IMR-90 (cell line): ENCODE results near the gene RNU6-9. TPM values are rescaled to one million over a fixed set of nuclear protein-coding genes. Genes with fewer than 3 reads are reported as not detected.

Experiments used
- ATAC-seq: fragments of 200-7000 bp; cut with Tn5 transposase; 2 replicates; pipeline ENCODE4 v1.9.1; 2020; ENCODE audit warnings: low read depth, mild to moderate bottlenecking, moderate library complexity
- BruUV-seq: library from RNA; stranded (reverse); fragments of 400-500 nt; replicated peaks from 2 replicates; lab custom pipeline; 2021; lab: Mats Ljungman, UMichigan
- CTCF ChIA-PET: fragments of 300-600 bp; formaldehyde crosslinking; extraction: SDS; loops from one replicate; lab custom pipeline; 2021; ENCODE audit warnings: antibody characterized with exemption; lab: Yijun Ruan, JAX
- POLR2A ChIA-PET: fragments of 300-600 bp; sonication (Branson Sonifier 250); formaldehyde crosslinking; loops from one replicate; lab custom pipeline; 2022; ENCODE audit warnings: antibody characterized with exemption; ENCODE audit not compliant: unreplicated experiment; lab: Charles Lee
- DNase-seq: peaks from one replicate; pipeline ENCODE4 v3.0.0; 2013
- H2AFZ ChIP-seq: replicated peaks from 2 replicates; pipeline ENCODE3; 2013; ENCODE audit warnings: low read length, mild to moderate bottlenecking; ENCODE audit not compliant: poor library complexity
- H2AK5ac ChIP-seq: 2 replicates; pipeline ENCODE4 v1.6.1; 2013; ENCODE audit warnings: low read depth, low read length, inconsistent platforms
- H2AK9ac ChIP-seq: replicated peaks from 2 replicates; pipeline ENCODE3; 2013; ENCODE audit warnings: mild to moderate bottlenecking, low read depth, low read length, moderate library complexity; ENCODE audit not compliant: poor library complexity
- H2BK120ac ChIP-seq: 2 replicates; pipeline ENCODE4 v1.6.1; 2013; ENCODE audit warnings: low read depth, low read length, inconsistent platforms
- H2BK15ac ChIP-seq: 3 replicates; pipeline ENCODE4 v1.6.1; 2013; ENCODE audit warnings: low read depth, low read length, inconsistent platforms
- H2BK20ac ChIP-seq: 2 replicates; pipeline ENCODE4 v1.6.1; 2013; ENCODE audit warnings: low read depth, mild to moderate bottlenecking, inconsistent platforms, low read length, moderate library complexity
- H2BK5ac ChIP-seq: 2 replicates; pipeline ENCODE4 v1.6.1; 2013; ENCODE audit warnings: mild to moderate bottlenecking, low read depth, low read length, inconsistent platforms; ENCODE audit not compliant: poor library complexity, severe bottlenecking
- H3K14ac ChIP-seq: replicated peaks from 2 replicates; pipeline ENCODE4 v1.6.1; 2013; ENCODE audit warnings: low read depth, low read length, inconsistent platforms
- H3K18ac ChIP-seq: 2 replicates; pipeline ENCODE4 v1.6.1; 2013; ENCODE audit warnings: low read depth, low read length, control low read depth
- H3K23ac ChIP-seq: 2 replicates; pipeline ENCODE4 v1.6.1; 2013; ENCODE audit warnings: low read depth, low read length, inconsistent platforms
- H3K27ac ChIP-seq: 2 replicates; pipeline ENCODE4 v1.5.1; 2013; ENCODE audit warnings: mild to moderate bottlenecking, control low read depth, low read length; ENCODE audit not compliant: insufficient read depth
- H3K27me3 ChIP-seq: 2 replicates; pipeline ENCODE4 v1.6.1; 2013; ENCODE audit warnings: low read length; ENCODE audit not compliant: control insufficient read depth, insufficient read depth
- H3K36me3 ChIP-seq: 2 replicates; pipeline ENCODE4 v1.6.1; 2013; ENCODE audit warnings: low read length, mixed read lengths; ENCODE audit not compliant: control insufficient read depth, insufficient read depth
- H3K4ac ChIP-seq: 2 replicates; pipeline ENCODE4 v1.6.1; 2013; ENCODE audit warnings: low read depth, low read length, inconsistent platforms
- H3K4me1 ChIP-seq: 2 replicates; pipeline ENCODE4 v1.6.1; 2013; ENCODE audit warnings: low read length, mixed read lengths; ENCODE audit not compliant: control insufficient read depth, insufficient read depth
- H3K4me2 ChIP-seq: 2 replicates; pipeline ENCODE4 v1.6.1; 2013; ENCODE audit warnings: low read depth, mild to moderate bottlenecking, control low read depth, low read length, moderate library complexity
- H3K4me3 ChIP-seq: 2 replicates; pipeline ENCODE4 v1.5.1; 2013; ENCODE audit warnings: low read depth, mild to moderate bottlenecking, control low read depth, low read length, moderate library complexity; ENCODE audit not compliant: insufficient read depth
- H3K56ac ChIP-seq: 2 replicates; pipeline ENCODE4 v1.6.1; 2013; ENCODE audit warnings: low read length, inconsistent platforms; ENCODE audit not compliant: insufficient read depth; ENCODE audit errors: extremely low read depth
- H3K79me1 ChIP-seq, 2 experiments: 2 replicates each; pipeline ENCODE4 v1.6.1; 2013; ENCODE audit warnings: low read length in 2 of 2, inconsistent platforms in 1 of 2, low read depth in 1 of 2
- H3K9ac ChIP-seq: 2 replicates; pipeline ENCODE4 v1.6.1; 2013; ENCODE audit warnings: low read depth, low read length, control low read depth
- H3K9me1 ChIP-seq: 2 replicates; pipeline ENCODE4 v1.6.1; 2013; ENCODE audit warnings: low read length, inconsistent platforms; ENCODE audit not compliant: insufficient read depth
- H3K9me3 ChIP-seq: 2 replicates; pipeline ENCODE4 v1.6.1; 2013; ENCODE audit warnings: low read length; ENCODE audit not compliant: control insufficient read depth, insufficient read depth
- H4K20me1 ChIP-seq: 2 replicates; pipeline ENCODE4 v1.6.1; 2013; ENCODE audit warnings: low read length, inconsistent platforms; ENCODE audit not compliant: insufficient read depth
- H4K5ac ChIP-seq: 2 replicates; pipeline ENCODE4 v1.6.1; 2013; ENCODE audit warnings: mild to moderate bottlenecking, low read depth, low read length, control low read depth
- H4K8ac ChIP-seq, 2 experiments: 2 replicates each; pipeline ENCODE4 v1.6.1; 2013; ENCODE audit warnings: low read depth in 2 of 2, low read length in 2 of 2, control low read depth in 1 of 2, inconsistent platforms in 1 of 2
- H4K91ac ChIP-seq: 2 replicates; pipeline ENCODE4 v1.6.1; 2013; ENCODE audit warnings: low read depth, low read length, inconsistent platforms; ENCODE audit not compliant: insufficient read depth
- BHLHE40 ChIP-seq: fragments of 150-350 bp; IDR thresholded peaks from 2 replicates; pipeline ENCODE4 v1.6.1; 2016; ENCODE audit warnings: mild to moderate bottlenecking, low read depth, low read length
- CEBPB ChIP-seq: IDR thresholded peaks from 2 replicates; pipeline ENCODE4 v1.6.1; 2012; ENCODE audit warnings: low read depth, low read length, improper control_type of control experiment
- CHD1 ChIP-seq: IDR thresholded peaks from 2 replicates; pipeline ENCODE4 v1.6.1; 2012; ENCODE audit warnings: low read depth, low read length, improper control_type of control experiment
- CTCF ChIP-seq: conservative IDR thresholded peaks from 2 replicates; pipeline ENCODE4 v1.5.1; 2012; ENCODE audit warnings: mild to moderate bottlenecking, low read depth, low read length, improper control_type of control experiment
- FOS ChIP-seq: fragments of 150-350 bp; IDR thresholded peaks from 2 replicates; pipeline ENCODE4 v1.6.1; 2016; ENCODE audit warnings: low read depth, low read length
- MAFK ChIP-seq: IDR thresholded peaks from 2 replicates; pipeline ENCODE4 v1.6.1; 2012; ENCODE audit warnings: low read depth, low read length, improper control_type of control experiment
- MAZ ChIP-seq: IDR thresholded peaks from 2 replicates; pipeline ENCODE4 v1.6.1; 2012; ENCODE audit warnings: low read depth, mild to moderate bottlenecking, low read length, improper control_type of control experiment, moderate library complexity, borderline replicate concordance
- MXI1 ChIP-seq: IDR thresholded peaks from 2 replicates; pipeline ENCODE4 v1.6.1; 2012; ENCODE audit warnings: low read depth, mild to moderate bottlenecking, low read length, moderate library complexity, borderline replicate concordance
- NFE2L2 ChIP-seq: fragments of 150-350 bp; IDR thresholded peaks from 2 replicates; pipeline ENCODE4 v1.6.1; 2016; ENCODE audit warnings: low read depth, mild to moderate bottlenecking, low read length
- POLR2A ChIP-seq: IDR thresholded peaks from 2 replicates; pipeline ENCODE4 v1.6.1; 2012; ENCODE audit warnings: mild to moderate bottlenecking, low read depth, low read length
- RAD21 ChIP-seq: IDR thresholded peaks from 2 replicates; pipeline ENCODE4 v1.6.1; 2012; ENCODE audit warnings: low read length, improper control_type of control experiment
- RCOR1 ChIP-seq: IDR thresholded peaks from 2 replicates; pipeline ENCODE4 v1.6.1; 2012; ENCODE audit warnings: mild to moderate bottlenecking, low read length, improper control_type of control experiment; ENCODE audit not compliant: insufficient replicate concordance
- RFX5 ChIP-seq: IDR thresholded peaks from 2 replicates; pipeline ENCODE4 v1.8.0; 2012; ENCODE audit warnings: low read depth, mild to moderate bottlenecking, low read length, moderate library complexity
- SMC3 ChIP-seq: fragments of 150-350 bp; IDR thresholded peaks from 2 replicates; pipeline ENCODE4 v1.6.1; 2016; ENCODE audit warnings: low read depth, mild to moderate bottlenecking, antibody characterized with exemption, low read length, moderate library complexity
- WGBS, 2 experiments: methylation state at CpG; one replicate each; pipeline versions ENCODE4 v1.1.5 to v1.1.7; 2013; ENCODE audit warnings: missing lambda C conversion rate in 2 of 2; ENCODE audit not compliant: insufficient read length in 1 of 2; ENCODE audit errors: extremely low coverage in 2 of 2; 5-methylcytosine and 5-hydroxymethylcytosine counted together
- dilution Hi-C: fragments of 300-500 bp; cut with HindIII; formaldehyde crosslinking; loops from one replicate; pipeline ENCODE4 v1.14.3; 2018; ENCODE audit warnings: low sequenced_read_pairs; ENCODE audit not compliant: unreplicated experiment
- in situ Hi-C: fragments of 300-500 bp; cut with MboI; formaldehyde crosslinking; loops from 3 replicates; pipeline ENCODE4 v1.14.3; 2019; ENCODE audit warnings: low sequenced_read_pairs, inconsistent platforms, mixed read lengths
- intact Hi-C: fragments of 100-400 bp; cut with micrococcal nuclease; formaldehyde crosslinking; loops from 2 replicates; pipeline ENCODE4 v1.10.0; 2022
- polyA plus RNA-seq, 3 experiments: library from polyadenylated mRNA; depleted of rRNA; stranded (reverse); fragments of >200 nt; gene quantifications; 2 replicates each; pipeline ENCODE4 v1.2.3, GENCODE V29; 2012; ENCODE audit warnings: low replicate concordance in 1 of 3
- total RNA-seq: library from RNA; depleted of rRNA; stranded (reverse); fragments of >200 nt; gene quantifications from 2 replicates; pipeline ENCODE4 v1.2.3, GENCODE V29; 2012
- TF ChIP-seq, protein P1 (sequence below): fragments of 150-350 bp; IDR thresholded peaks from 2 replicates; pipeline ENCODE4 v1.6.1; 2016; ENCODE audit warnings: low read depth, mild to moderate bottlenecking, low read length, moderate library complexity, borderline replicate concordance
- TF ChIP-seq, protein P2 (sequence below): fragments of 150-350 bp; IDR thresholded peaks from 2 replicates; pipeline ENCODE4 v1.6.1; 2017; ENCODE audit warnings: mild to moderate bottlenecking, antibody characterized with exemption, low read length, low read depth

Gene RNU6-9
- total and polyA plus RNA-seq, 2 of the 4 experiments (the other 2 are of a cell fraction), result not detected

GRCh38 chr19:900043-900301 lies 6.7 kb downstream of the RNU6-9 start:
- POLR2A ChIA-PET, result no interaction called here
- H2BK15ac ChIP-seq, result no peak overlapping the region

More at GRCh38 chr19:900043-900301, 6.7 kb downstream of the RNU6-9 start:
- DNase-seq (no peak), ATAC-seq (peak; percentile 7; the same call in 1 of the 2 replicates)
- TF ChIP-seq CHD1 (no peak), FOS (no peak), RFX5 (no peak), BHLHE40 (no peak), MAFK (no peak), MAZ (no peak), RAD21 (no peak), SMC3 (no peak), MXI1 (no peak), CTCF (no peak), POLR2A (no peak), CEBPB (no peak), RCOR1 (no peak), NFE2L2 (no peak)
- TF ChIP-seq, protein P1, sequence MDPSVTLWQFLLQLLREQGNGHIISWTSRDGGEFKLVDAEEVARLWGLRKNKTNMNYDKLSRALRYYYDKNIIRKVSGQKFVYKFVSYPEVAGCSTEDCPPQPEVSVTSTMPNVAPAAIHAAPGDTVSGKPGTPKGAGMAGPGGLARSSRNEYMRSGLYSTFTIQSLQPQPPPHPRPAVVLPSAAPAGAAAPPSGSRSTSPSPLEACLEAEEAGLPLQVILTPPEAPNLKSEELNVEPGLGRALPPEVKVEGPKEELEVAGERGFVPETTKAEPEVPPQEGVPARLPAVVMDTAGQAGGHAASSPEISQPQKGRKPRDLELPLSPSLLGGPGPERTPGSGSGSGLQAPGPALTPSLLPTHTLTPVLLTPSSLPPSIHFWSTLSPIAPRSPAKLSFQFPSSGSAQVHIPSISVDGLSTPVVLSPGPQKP, result no peak
- TF ChIP-seq, protein P2, sequence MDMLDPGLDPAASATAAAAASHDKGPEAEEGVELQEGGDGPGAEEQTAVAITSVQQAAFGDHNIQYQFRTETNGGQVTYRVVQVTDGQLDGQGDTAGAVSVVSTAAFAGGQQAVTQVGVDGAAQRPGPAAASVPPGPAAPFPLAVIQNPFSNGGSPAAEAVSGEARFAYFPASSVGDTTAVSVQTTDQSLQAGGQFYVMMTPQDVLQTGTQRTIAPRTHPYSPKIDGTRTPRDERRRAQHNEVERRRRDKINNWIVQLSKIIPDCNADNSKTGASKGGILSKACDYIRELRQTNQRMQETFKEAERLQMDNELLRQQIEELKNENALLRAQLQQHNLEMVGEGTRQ, result no peak
- Histone ChIP-seq H3K4me1 (peaks cover 2% of the 10 kb centered on the region; the same call in 1 of the 2 replicates), H3K18ac (no peak overlapping the region), H3K27ac (no peak overlapping the region), H3K9me1 (peaks cover 4% of the 10 kb centered on the region; the same call in 1 of the 2 replicates), H2BK20ac (no peak overlapping the region), H4K8ac (no peak overlapping the region), H3K4ac (no peak overlapping the region), H2BK120ac (no peak overlapping the region), H3K14ac (no peak overlapping the region), H3K56ac (no peak overlapping the region), H2AK9ac (no peak overlapping the region), H3K27me3 (no peaks in the 10 kb centered on the region), H3K4me2 (no peak overlapping the region), H4K20me1 (peaks cover 47% of the 10 kb centered on the region), H4K5ac (no peak overlapping the region), H3K36me3 (peaks cover 27% of the 10 kb centered on the region; the same call in 1 of the 2 replicates), H3K9me3 (no peaks in the 10 kb centered on the region), H3K23ac (no peak overlapping the region), H2AK5ac (no peak overlapping the region), H2BK5ac (no peak overlapping the region), H3K9ac (no peak overlapping the region), H4K91ac (no peak overlapping the region), H3K4me3 (no peak overlapping the region), H2AFZ (no peak overlapping the region), H3K79me1 (peaks cover 10 to 39% of the 10 kb centered on the region in 2 experiments)
- dilution Hi-C loops (no loop called here), intact Hi-C loops (no loop called here), in situ Hi-C loops (no loop called here)
- WGBS, 2 experiments, result 93% methylated on average over 3 of the region's 15 CpGs; no CpG with 5 or more reads in 1 of the 2 experiments
- CTCF ChIA-PET, result no interaction called here
- no TSS peak for BruUV-seq
